Measurements from ENCODE around the gene PPP1R9B.
A peak's percentile ranks its signal among the peaks of the same experiment; 100 is the strongest.

The PPP1R9B gene

GRCh38 chr17:50173335-50173941, 23.0 kb upstream of the PPP1R9B start:
- no peak for DNase-seq (ENCODE audit: low read depth in 2 of 2)

GRCh38 chr17:50172936-50173334, 22.5 kb upstream of the PPP1R9B start:
- no peak for DNase-seq (ENCODE audit: low read depth in 2 of 2)

DNA sequence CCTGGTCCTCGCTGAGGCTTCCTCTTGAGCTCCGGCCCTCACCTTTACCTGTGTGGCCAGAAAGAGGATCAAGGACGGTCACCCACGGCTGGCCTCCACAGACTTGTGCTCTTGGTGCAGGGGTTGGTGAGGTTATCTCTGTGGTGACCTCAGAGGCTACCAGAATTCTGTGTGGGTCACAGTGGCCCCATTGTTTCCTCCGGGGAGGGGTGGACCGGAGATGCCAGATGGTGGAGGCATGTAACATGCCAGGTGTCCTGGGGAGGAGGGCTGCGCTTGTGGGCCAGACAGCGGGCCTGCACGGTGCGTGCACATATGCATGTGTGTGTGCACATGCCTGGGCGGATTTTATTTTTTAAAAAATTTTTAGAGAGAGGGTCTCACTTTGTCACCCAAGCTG, 21.7 kb upstream of the PPP1R9B start:
- no peak for DNase-seq (ENCODE audit: low read depth in 2 of 2)

- no peak for DNase-seq (ENCODE audit: low read depth in 2 of 2)
Observed at GRCh38 chr17:50171371-50172071, 21.0 kb upstream of the PPP1R9B start.

GRCh38 chr17:50170662-50171370, 20.3 kb upstream of the PPP1R9B start:
- DNase-seq (ENCODE audit: low read depth in 2 of 2), result no peak

- no peak for DNase-seq (ENCODE audit: low read depth in 2 of 2)
Observed at GRCh38 chr17:50169881-50170459, 19.5 kb upstream of the PPP1R9B start.

GRCh38 chr17:50169121-50169764, 18.8 kb upstream of the PPP1R9B start:
- peak in 1 of 2 experiments; percentile 41 for DNase-seq (ENCODE audit: low read depth in 2 of 2)

DNA sequence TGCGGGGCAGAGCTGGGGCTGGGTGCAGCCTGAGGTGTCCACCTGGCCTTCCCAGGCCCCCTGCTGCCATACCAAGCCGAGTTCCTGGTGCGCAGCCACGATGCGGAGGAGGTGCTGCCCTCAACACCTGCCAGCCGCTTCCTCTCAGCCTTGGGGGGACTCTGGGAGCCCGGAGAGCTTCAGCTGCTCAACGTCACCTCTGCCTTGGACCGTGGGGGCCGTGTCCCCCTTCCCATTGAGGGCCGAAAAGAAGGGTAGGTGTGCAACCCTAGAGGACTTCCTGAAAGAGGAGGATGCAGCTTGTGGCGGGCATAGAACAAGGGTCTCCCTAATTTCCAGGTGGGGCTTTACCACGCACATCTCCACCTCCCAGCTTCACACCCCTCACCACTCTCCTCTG, 17.8 kb upstream of the PPP1R9B start:
- no peak for DNase-seq (ENCODE audit: low read depth in 2 of 2)

DNA sequence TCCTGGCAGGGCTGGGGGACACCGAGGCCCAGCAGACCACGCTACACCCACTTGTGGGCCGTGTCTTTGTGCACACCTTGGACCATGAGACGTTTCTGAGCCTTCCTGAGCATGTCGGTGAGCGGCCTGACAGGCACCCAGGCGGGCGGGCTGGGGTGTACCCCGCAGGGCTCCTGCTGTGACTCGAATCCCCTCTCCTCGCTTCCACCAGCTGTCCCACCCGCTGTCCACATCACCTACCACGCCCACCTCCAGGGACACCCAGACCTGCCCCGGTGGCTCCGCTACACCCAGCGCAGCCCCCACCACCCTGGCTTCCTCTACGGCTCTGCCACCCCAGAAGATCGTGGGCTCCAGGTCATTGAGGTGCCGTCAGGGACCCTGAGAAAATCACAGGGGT, 16.9 kb upstream of the PPP1R9B start:
- DNase-seq (ENCODE audit: low read depth in 2 of 2), result no peak

DNA sequence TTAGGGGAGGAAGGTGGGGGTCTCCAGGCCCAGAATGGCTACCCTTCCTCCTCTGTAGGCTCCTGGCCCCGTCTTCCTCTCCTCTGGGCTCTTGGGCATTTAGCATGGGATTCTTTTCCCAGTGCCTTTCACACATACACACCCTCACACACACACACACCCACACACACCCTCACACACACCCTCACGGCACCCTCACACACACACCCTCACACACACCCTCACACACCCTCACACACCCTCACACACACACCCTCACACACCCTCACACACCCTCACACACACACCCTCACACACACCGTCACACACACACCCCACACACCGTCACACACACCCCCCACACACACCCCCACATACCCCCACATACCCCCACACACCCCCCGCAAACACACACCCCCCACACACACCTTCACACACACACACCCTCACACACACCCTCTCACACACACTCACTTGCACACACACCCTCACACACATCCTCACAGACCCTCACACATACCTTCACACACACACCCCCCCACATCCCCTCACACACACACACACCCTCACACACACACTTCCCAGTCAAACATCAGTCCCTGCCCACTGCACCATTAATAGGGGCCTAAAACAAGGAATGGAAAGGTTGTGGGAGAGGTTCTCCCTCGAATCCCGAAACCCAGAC, 16.2 kb upstream of the PPP1R9B start:
- no peak for DNase-seq (ENCODE audit: low read depth in 2 of 2)

DNA sequence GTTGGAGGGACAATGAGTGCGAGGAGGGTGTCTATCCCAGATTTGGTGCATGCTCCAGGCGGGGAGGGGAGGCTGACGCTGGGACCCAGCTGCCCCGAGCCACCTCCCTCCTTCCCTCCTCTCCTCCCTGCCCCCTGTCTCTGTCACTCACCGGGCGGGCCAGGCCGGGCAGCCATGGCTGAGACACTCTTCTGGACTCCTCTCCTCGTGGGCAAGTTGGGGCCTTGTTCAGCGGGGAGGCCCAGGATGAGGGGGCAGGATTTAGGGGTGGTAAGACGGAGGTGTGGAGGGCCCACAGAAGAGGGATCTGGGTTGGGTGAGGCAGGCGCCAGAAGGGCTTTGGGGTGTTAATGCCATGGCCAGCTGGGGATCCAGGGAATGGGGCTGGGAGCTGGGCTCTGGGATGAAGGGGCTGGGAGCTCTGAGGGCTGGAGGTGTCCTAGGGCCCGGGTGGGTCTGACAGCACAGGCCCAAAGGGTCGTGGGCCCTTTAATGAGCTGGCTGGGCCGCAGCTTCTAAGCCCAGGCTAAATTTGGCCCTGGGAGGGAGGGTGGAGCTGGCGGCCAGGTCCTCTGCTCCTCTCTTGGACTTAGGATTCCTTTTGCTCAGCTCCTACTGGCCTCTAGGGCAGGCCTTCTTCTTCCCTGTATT, 15.5 kb upstream of the PPP1R9B start, which contains the start of gene SGCA:
Gene SGCA (plus strand): TSS at position 139 of the 651 bp plus-strand sequence. CDS start 36 bp downstream, at position 175.
- DNase-seq (ENCODE audit: low read depth in 2 of 2), result no peak

DNA sequence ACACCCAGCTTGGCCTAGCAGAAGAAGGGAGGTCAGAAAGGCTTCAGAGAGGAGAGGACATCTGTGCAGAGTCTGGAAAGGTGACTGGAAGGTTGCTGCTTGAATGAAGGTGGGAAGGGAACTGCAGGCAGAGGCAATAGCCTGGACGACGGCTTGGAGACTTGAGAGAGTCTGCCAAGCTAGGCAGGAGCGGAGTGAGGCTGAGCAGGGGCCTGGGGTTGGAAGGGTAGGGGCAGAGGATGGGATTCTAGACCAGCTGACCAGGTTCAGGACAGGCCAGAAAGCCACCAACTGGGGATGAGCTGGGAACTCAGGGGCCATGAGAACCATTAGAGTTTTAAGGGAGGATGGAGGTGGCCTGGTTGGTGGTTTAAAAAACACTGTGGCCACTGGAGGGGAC, 15.0 kb upstream of the PPP1R9B start:
- DNase-seq (ENCODE audit: low read depth in 2 of 2), result no peak

GRCh38 chr17:50165066-50165465, 14.6 kb upstream of the PPP1R9B start:
- DNase-seq (ENCODE audit: low read depth in 2 of 2), result no peak

GRCh38 chr17:50164697-50164988, 14.2 kb upstream of the PPP1R9B start:
- no peak for DNase-seq (ENCODE audit: low read depth in 2 of 2)

DNA sequence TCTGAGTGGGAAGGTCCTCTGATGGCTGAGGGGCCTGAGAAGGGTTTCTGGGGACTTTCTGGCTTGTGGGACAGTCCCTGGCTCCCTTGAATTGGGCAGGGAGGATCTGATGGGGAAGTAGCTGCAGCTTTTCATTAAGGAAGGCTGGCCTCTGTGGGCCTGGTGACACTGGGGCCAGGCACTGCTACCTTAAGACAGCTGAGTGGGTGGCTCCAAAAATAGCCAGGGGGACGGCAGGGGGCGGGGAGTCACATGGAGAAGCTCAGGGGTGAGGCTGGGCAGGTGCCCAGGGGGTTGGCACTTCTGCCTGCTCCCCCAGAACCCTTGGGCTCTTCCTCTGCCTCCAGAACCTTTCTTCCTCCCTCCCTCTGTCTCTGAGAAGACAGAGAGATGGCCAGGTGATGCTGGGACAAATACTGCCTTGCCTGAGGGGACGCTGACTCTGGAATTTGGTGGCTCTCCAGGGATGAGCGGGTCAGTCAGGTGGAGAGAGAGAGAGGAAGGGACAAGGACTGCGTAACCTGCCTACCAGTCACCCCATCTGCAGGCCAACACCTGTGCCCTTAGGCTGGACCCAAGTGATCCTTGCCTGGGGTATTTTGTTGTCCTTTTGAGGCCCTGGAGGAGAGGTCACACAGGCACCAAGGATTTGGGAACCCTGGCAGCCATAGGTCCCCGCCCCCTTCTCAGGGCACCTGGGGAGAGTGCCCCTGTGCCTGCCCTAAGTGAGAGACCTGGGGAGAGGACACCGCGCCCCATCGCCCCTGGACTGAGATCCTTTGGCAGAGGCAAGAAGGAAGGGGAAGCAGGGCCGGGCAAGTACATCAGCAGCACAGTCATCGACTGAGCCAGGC, 13.6 kb upstream of the PPP1R9B start:
- DNase-seq (ENCODE audit: low read depth in 2 of 2), result no peak

DNA sequence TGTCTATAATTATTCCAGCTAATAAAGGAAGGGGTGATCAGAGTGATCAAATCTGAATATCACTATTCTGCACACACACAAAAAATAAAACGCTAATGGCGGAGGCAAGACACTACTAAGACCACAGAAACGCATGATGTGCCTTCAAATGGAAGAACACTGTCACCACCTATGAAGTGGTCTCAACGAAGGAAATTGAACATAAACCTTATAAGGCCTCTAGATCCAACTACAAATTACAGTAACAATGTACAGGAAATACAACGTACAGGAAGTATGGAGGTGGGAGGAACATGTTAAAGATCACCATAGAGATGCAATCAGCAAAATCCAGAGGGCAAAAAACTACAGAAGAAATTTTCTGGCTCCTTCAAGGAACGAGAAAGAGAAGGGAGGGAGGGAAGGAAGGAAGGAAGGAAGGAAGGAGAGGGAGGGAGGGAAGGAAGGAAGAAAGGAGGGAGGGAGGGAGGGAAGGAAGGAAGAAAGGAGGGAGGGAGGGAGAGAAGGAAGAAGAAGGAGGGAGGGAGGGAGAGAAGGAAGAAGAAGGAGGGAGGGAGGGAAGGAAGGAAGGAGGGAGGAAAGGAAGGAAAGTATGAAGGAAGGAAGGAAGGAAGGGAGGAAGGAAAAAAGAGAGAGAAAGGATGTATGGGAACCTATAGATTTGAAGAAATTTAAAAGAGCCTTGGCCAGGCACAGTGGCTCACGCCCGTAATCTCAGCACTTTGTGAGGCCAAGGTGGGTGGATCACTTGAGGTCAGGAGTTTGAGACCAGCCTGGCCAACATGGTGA, 12.2 kb upstream of the PPP1R9B start:
- no peak for DNase-seq (ENCODE audit: low read depth in 2 of 2)

GRCh38 chr17:50161911-50162288, 11.4 kb upstream of the PPP1R9B start:
- DNase-seq (ENCODE audit: low read depth in 2 of 2), result no peak

DNA sequence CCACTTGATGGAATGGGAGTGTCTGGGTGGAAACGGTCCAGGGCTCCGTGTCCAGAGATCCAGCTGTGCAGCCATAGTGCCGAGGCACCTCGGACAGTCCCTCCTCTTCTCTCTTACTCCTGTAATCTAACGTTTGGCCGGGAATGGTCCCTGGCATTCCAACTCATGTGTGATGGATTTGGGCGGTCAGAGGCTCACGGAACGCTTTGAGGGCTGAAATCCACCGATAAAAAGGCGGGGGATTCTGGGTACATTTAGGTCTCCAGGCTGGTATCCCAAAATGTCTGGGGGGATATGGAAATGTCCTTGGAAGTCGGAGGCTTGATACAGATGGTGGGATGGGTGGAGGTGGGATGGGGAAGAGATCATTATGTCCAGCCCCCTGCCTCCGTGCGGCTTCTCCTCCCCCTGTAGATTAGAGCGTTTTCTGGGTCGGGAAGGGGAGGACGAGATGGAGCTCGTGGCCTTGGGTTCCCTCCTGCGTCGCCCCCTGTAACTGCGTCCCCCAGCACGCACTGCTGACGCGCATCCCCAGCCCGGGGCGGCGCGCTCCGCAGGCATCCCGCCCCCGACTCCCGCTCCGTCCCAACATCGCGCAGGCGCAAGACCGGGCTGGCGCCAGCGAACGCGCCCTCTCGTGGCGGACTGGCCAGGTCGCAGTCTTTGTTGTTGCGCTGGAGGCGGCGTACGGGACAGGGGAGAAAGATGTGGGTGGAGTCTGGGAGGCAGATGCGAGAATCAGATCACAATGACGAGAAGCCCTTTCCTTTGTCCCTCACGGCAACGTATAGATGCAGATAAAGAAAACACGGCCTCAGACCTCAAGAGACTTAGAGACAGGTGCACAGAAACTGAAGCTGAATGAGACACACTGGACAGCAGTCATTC, 10.8 kb upstream of the PPP1R9B start:
- peak; percentile 94 to 95 for DNase-seq (ENCODE audit: low read depth in 2 of 2)

Data from stimulated activated CD4-positive, alpha-beta T cell treated with anti-CD3 and anti-CD28 coated beads, Interleukin-12 subunit alpha, Interleukin-12 subunit beta, amount 100 ng/mL, for 24 hours (primary cell).